IMR-90 (cell line): ENCODE data around the gene LYRM9. TPM values are rescaled to one million over a fixed set of nuclear protein-coding genes. Genes with fewer than 3 reads are reported as not detected.

Experiments
- ATAC-seq: fragments of 200-7000 bp; cut with Tn5 transposase; 2 replicates; pipeline ENCODE4 v1.9.1; 2020; ENCODE audit warnings: low read depth, mild to moderate bottlenecking, moderate library complexity
- BruUV-seq: library from RNA; stranded (reverse); fragments of 400-500 nt; replicated peaks from 2 replicates; lab custom pipeline; 2021; lab: Mats Ljungman, UMichigan
- CTCF ChIA-PET: fragments of 300-600 bp; formaldehyde crosslinking; extraction: SDS; loops from one replicate; lab custom pipeline; 2021; ENCODE audit warnings: antibody characterized with exemption; lab: Yijun Ruan, JAX
- POLR2A ChIA-PET: fragments of 300-600 bp; sonication (Branson Sonifier 250); formaldehyde crosslinking; loops from one replicate; lab custom pipeline; 2022; ENCODE audit warnings: antibody characterized with exemption; ENCODE audit not compliant: unreplicated experiment; lab: Charles Lee
- DNase-seq: peaks from one replicate; pipeline ENCODE4 v3.0.0; 2013
- H2AFZ ChIP-seq: replicated peaks from 2 replicates; pipeline ENCODE3; 2013; ENCODE audit warnings: low read length, mild to moderate bottlenecking; ENCODE audit not compliant: poor library complexity
- H2AK5ac ChIP-seq: 2 replicates; pipeline ENCODE4 v1.6.1; 2013; ENCODE audit warnings: low read depth, low read length, inconsistent platforms
- H2AK9ac ChIP-seq: replicated peaks from 2 replicates; pipeline ENCODE3; 2013; ENCODE audit warnings: mild to moderate bottlenecking, low read depth, low read length, moderate library complexity; ENCODE audit not compliant: poor library complexity
- H2BK120ac ChIP-seq: 2 replicates; pipeline ENCODE4 v1.6.1; 2013; ENCODE audit warnings: low read depth, low read length, inconsistent platforms
- H2BK15ac ChIP-seq: 3 replicates; pipeline ENCODE4 v1.6.1; 2013; ENCODE audit warnings: low read depth, low read length, inconsistent platforms
- H2BK20ac ChIP-seq: 2 replicates; pipeline ENCODE4 v1.6.1; 2013; ENCODE audit warnings: low read depth, mild to moderate bottlenecking, inconsistent platforms, low read length, moderate library complexity
- H2BK5ac ChIP-seq: 2 replicates; pipeline ENCODE4 v1.6.1; 2013; ENCODE audit warnings: mild to moderate bottlenecking, low read depth, low read length, inconsistent platforms; ENCODE audit not compliant: poor library complexity, severe bottlenecking
- H3K14ac ChIP-seq: replicated peaks from 2 replicates; pipeline ENCODE4 v1.6.1; 2013; ENCODE audit warnings: low read depth, low read length, inconsistent platforms
- H3K18ac ChIP-seq: 2 replicates; pipeline ENCODE4 v1.6.1; 2013; ENCODE audit warnings: low read depth, low read length, control low read depth
- H3K23ac ChIP-seq: 2 replicates; pipeline ENCODE4 v1.6.1; 2013; ENCODE audit warnings: low read depth, low read length, inconsistent platforms
- H3K27ac ChIP-seq: 2 replicates; pipeline ENCODE4 v1.5.1; 2013; ENCODE audit warnings: mild to moderate bottlenecking, control low read depth, low read length; ENCODE audit not compliant: insufficient read depth
- H3K27me3 ChIP-seq: 2 replicates; pipeline ENCODE4 v1.6.1; 2013; ENCODE audit warnings: low read length; ENCODE audit not compliant: control insufficient read depth, insufficient read depth
- H3K36me3 ChIP-seq: 2 replicates; pipeline ENCODE4 v1.6.1; 2013; ENCODE audit warnings: low read length, mixed read lengths; ENCODE audit not compliant: control insufficient read depth, insufficient read depth
- H3K4ac ChIP-seq: 2 replicates; pipeline ENCODE4 v1.6.1; 2013; ENCODE audit warnings: low read depth, low read length, inconsistent platforms
- H3K4me1 ChIP-seq: 2 replicates; pipeline ENCODE4 v1.6.1; 2013; ENCODE audit warnings: low read length, mixed read lengths; ENCODE audit not compliant: control insufficient read depth, insufficient read depth
- H3K4me2 ChIP-seq: 2 replicates; pipeline ENCODE4 v1.6.1; 2013; ENCODE audit warnings: low read depth, mild to moderate bottlenecking, control low read depth, low read length, moderate library complexity
- H3K4me3 ChIP-seq: 2 replicates; pipeline ENCODE4 v1.5.1; 2013; ENCODE audit warnings: low read depth, mild to moderate bottlenecking, control low read depth, low read length, moderate library complexity; ENCODE audit not compliant: insufficient read depth
- H3K56ac ChIP-seq: 2 replicates; pipeline ENCODE4 v1.6.1; 2013; ENCODE audit warnings: low read length, inconsistent platforms; ENCODE audit not compliant: insufficient read depth; ENCODE audit errors: extremely low read depth
- H3K79me1 ChIP-seq, 2 experiments: 2 replicates each; pipeline ENCODE4 v1.6.1; 2013; ENCODE audit warnings: low read length in 2 of 2, inconsistent platforms in 1 of 2, low read depth in 1 of 2
- H3K9ac ChIP-seq: 2 replicates; pipeline ENCODE4 v1.6.1; 2013; ENCODE audit warnings: low read depth, low read length, control low read depth
- H3K9me1 ChIP-seq: 2 replicates; pipeline ENCODE4 v1.6.1; 2013; ENCODE audit warnings: low read length, inconsistent platforms; ENCODE audit not compliant: insufficient read depth
- H3K9me3 ChIP-seq: 2 replicates; pipeline ENCODE4 v1.6.1; 2013; ENCODE audit warnings: low read length; ENCODE audit not compliant: control insufficient read depth, insufficient read depth
- H4K20me1 ChIP-seq: 2 replicates; pipeline ENCODE4 v1.6.1; 2013; ENCODE audit warnings: low read length, inconsistent platforms; ENCODE audit not compliant: insufficient read depth
- H4K5ac ChIP-seq: 2 replicates; pipeline ENCODE4 v1.6.1; 2013; ENCODE audit warnings: mild to moderate bottlenecking, low read depth, low read length, control low read depth
- H4K8ac ChIP-seq, 2 experiments: 2 replicates each; pipeline ENCODE4 v1.6.1; 2013; ENCODE audit warnings: low read depth in 2 of 2, low read length in 2 of 2, control low read depth in 1 of 2, inconsistent platforms in 1 of 2
- H4K91ac ChIP-seq: 2 replicates; pipeline ENCODE4 v1.6.1; 2013; ENCODE audit warnings: low read depth, low read length, inconsistent platforms; ENCODE audit not compliant: insufficient read depth
- BHLHE40 ChIP-seq: fragments of 150-350 bp; IDR thresholded peaks from 2 replicates; pipeline ENCODE4 v1.6.1; 2016; ENCODE audit warnings: mild to moderate bottlenecking, low read depth, low read length
- CEBPB ChIP-seq: IDR thresholded peaks from 2 replicates; pipeline ENCODE4 v1.6.1; 2012; ENCODE audit warnings: low read depth, low read length, improper control_type of control experiment
- CHD1 ChIP-seq: IDR thresholded peaks from 2 replicates; pipeline ENCODE4 v1.6.1; 2012; ENCODE audit warnings: low read depth, low read length, improper control_type of control experiment
- CTCF ChIP-seq: conservative IDR thresholded peaks from 2 replicates; pipeline ENCODE4 v1.5.1; 2012; ENCODE audit warnings: mild to moderate bottlenecking, low read depth, low read length, improper control_type of control experiment
- FOS ChIP-seq: fragments of 150-350 bp; IDR thresholded peaks from 2 replicates; pipeline ENCODE4 v1.6.1; 2016; ENCODE audit warnings: low read depth, low read length
- MAFK ChIP-seq: IDR thresholded peaks from 2 replicates; pipeline ENCODE4 v1.6.1; 2012; ENCODE audit warnings: low read depth, low read length, improper control_type of control experiment
- MAZ ChIP-seq: IDR thresholded peaks from 2 replicates; pipeline ENCODE4 v1.6.1; 2012; ENCODE audit warnings: low read depth, mild to moderate bottlenecking, low read length, improper control_type of control experiment, moderate library complexity, borderline replicate concordance
- MXI1 ChIP-seq: IDR thresholded peaks from 2 replicates; pipeline ENCODE4 v1.6.1; 2012; ENCODE audit warnings: low read depth, mild to moderate bottlenecking, low read length, moderate library complexity, borderline replicate concordance
- NFE2L2 ChIP-seq: fragments of 150-350 bp; IDR thresholded peaks from 2 replicates; pipeline ENCODE4 v1.6.1; 2016; ENCODE audit warnings: low read depth, mild to moderate bottlenecking, low read length
- POLR2A ChIP-seq: IDR thresholded peaks from 2 replicates; pipeline ENCODE4 v1.6.1; 2012; ENCODE audit warnings: mild to moderate bottlenecking, low read depth, low read length
- RAD21 ChIP-seq: IDR thresholded peaks from 2 replicates; pipeline ENCODE4 v1.6.1; 2012; ENCODE audit warnings: low read length, improper control_type of control experiment
- RCOR1 ChIP-seq: IDR thresholded peaks from 2 replicates; pipeline ENCODE4 v1.6.1; 2012; ENCODE audit warnings: mild to moderate bottlenecking, low read length, improper control_type of control experiment; ENCODE audit not compliant: insufficient replicate concordance
- RFX5 ChIP-seq: IDR thresholded peaks from 2 replicates; pipeline ENCODE4 v1.8.0; 2012; ENCODE audit warnings: low read depth, mild to moderate bottlenecking, low read length, moderate library complexity
- SMC3 ChIP-seq: fragments of 150-350 bp; IDR thresholded peaks from 2 replicates; pipeline ENCODE4 v1.6.1; 2016; ENCODE audit warnings: low read depth, mild to moderate bottlenecking, antibody characterized with exemption, low read length, moderate library complexity
- WGBS, 2 experiments: methylation state at CpG; one replicate each; pipeline versions ENCODE4 v1.1.5 to v1.1.7; 2013; ENCODE audit warnings: missing lambda C conversion rate in 2 of 2; ENCODE audit not compliant: insufficient read length in 1 of 2; ENCODE audit errors: extremely low coverage in 2 of 2; 5-methylcytosine and 5-hydroxymethylcytosine counted together
- dilution Hi-C: fragments of 300-500 bp; cut with HindIII; formaldehyde crosslinking; loops from one replicate; pipeline ENCODE4 v1.14.3; 2018; ENCODE audit warnings: low sequenced_read_pairs; ENCODE audit not compliant: unreplicated experiment
- in situ Hi-C: fragments of 300-500 bp; cut with MboI; formaldehyde crosslinking; loops from 3 replicates; pipeline ENCODE4 v1.14.3; 2019; ENCODE audit warnings: low sequenced_read_pairs, inconsistent platforms, mixed read lengths
- intact Hi-C: fragments of 100-400 bp; cut with micrococcal nuclease; formaldehyde crosslinking; loops from 2 replicates; pipeline ENCODE4 v1.10.0; 2022
- polyA plus RNA-seq, 3 experiments: library from polyadenylated mRNA; depleted of rRNA; stranded (reverse); fragments of >200 nt; gene quantifications; 2 replicates each; pipeline ENCODE4 v1.2.3, GENCODE V29; 2012; ENCODE audit warnings: low replicate concordance in 1 of 3
- total RNA-seq: library from RNA; depleted of rRNA; stranded (reverse); fragments of >200 nt; gene quantifications from 2 replicates; pipeline ENCODE4 v1.2.3, GENCODE V29; 2012
- TF ChIP-seq, protein P1 (sequence below): fragments of 150-350 bp; IDR thresholded peaks from 2 replicates; pipeline ENCODE4 v1.6.1; 2017; ENCODE audit warnings: mild to moderate bottlenecking, antibody characterized with exemption, low read length, low read depth
- TF ChIP-seq, protein P2 (sequence below): fragments of 150-350 bp; IDR thresholded peaks from 2 replicates; pipeline ENCODE4 v1.6.1; 2016; ENCODE audit warnings: low read depth, mild to moderate bottlenecking, low read length, moderate library complexity, borderline replicate concordance

The LYRM9 gene
- total and polyA plus RNA-seq, 2 of the 4 experiments (the other 2 are of a cell fraction), result 3.2 to 4.8 TPM

DNA sequence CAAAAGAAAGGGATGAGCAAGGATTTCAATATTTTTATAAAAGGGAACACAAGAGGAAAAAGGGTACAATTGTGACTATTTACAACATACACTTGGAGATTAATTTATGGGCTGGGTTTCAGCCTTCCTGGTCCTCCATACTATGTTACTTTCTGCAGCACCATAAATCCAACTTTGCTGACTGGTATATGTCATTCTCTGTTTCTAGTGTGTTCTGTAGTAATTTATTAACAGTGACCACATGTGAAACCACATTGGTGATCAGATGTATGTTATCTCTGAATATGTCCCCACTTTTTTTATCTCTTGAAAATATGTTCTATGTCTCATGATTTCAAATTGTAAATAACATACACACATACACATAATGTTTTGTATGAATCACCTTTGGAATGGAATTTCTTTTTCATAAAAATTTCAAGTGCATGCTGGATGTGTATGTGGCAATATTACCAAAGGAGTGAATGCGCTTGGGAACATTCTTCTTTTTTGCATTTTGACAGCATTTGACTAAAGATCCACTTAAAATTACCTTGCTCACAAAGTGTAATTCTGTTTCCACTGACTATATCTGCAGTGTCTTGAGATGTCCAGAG, 2.9 kb upstream of the LYRM9 start:
- Histone ChIP-seq H3K4ac (no peak overlapping the region), H2AK9ac (no peak overlapping the region), H2BK15ac (no peak overlapping the region), H2AFZ (no peak overlapping the region), H3K18ac (no peak overlapping the region), H3K36me3 (no peaks in the 10 kb centered on the region), H3K9me1 (no peaks in the 10 kb centered on the region), H3K27me3 (peaks cover 11% of the 10 kb centered on the region), H2AK5ac (no peak overlapping the region), H2BK5ac (no peak overlapping the region), H3K9ac (no peak overlapping the region), H4K8ac (no peak overlapping the region), H3K4me3 (no peak overlapping the region), H3K9me3 (no peaks in the 10 kb centered on the region), H2BK120ac (no peak overlapping the region), H4K5ac (no peak overlapping the region), H3K56ac (no peak overlapping the region), H3K79me1 (0 out of 4 replicates have a peak, but pooled peaks cover 0 to 5% of the 10 kb centered on the region in 2 experiments), H4K20me1 (no peaks in the 10 kb centered on the region), H2BK20ac (no peak overlapping the region), H3K4me1 (peaks cover 2% of the 10 kb centered on the region; the same call in 1 of the 2 replicates), H3K23ac (no peak overlapping the region), H3K27ac (no peak overlapping the region), H3K14ac (no peak overlapping the region), H3K4me2 (no peak overlapping the region), H4K91ac (no peak overlapping the region)
- DNase-seq, result no peak
- in situ Hi-C loops, result no loop called here
- no TSS peak for BruUV-seq
- no CpG with 5 or more reads among the region's 1 CpG for WGBS, 2 experiments
- no peak for ATAC-seq
- dilution Hi-C loops, result no loop called here
- ChIA-PET POLR2A (no interaction called here), CTCF (no interaction called here)
- intact Hi-C loops, result loop anchor here (10.0 kb wide), 2 partner anchors 219 to 299 kb away; no protein-coding TSS in a partner anchor
- TF ChIP-seq CEBPB (no peak), FOS (no peak), POLR2A (no peak), MXI1 (no peak), CHD1 (no peak), RAD21 (no peak), MAZ (no peak), SMC3 (no peak), RCOR1 (no peak), RFX5 (no peak), NFE2L2 (no peak), MAFK (no peak), BHLHE40 (no peak), CTCF (no peak)
- TF ChIP-seq, protein P1, sequence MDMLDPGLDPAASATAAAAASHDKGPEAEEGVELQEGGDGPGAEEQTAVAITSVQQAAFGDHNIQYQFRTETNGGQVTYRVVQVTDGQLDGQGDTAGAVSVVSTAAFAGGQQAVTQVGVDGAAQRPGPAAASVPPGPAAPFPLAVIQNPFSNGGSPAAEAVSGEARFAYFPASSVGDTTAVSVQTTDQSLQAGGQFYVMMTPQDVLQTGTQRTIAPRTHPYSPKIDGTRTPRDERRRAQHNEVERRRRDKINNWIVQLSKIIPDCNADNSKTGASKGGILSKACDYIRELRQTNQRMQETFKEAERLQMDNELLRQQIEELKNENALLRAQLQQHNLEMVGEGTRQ, result no peak
- TF ChIP-seq, protein P2, sequence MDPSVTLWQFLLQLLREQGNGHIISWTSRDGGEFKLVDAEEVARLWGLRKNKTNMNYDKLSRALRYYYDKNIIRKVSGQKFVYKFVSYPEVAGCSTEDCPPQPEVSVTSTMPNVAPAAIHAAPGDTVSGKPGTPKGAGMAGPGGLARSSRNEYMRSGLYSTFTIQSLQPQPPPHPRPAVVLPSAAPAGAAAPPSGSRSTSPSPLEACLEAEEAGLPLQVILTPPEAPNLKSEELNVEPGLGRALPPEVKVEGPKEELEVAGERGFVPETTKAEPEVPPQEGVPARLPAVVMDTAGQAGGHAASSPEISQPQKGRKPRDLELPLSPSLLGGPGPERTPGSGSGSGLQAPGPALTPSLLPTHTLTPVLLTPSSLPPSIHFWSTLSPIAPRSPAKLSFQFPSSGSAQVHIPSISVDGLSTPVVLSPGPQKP, result no peak
